ENCODE data around the gene CUL2. TPM values are rescaled to one million over a fixed set of nuclear protein-coding genes. Genes with fewer than 3 reads are reported as not detected.

CUL2 gene
- total and polyA plus RNA-seq, 2 of the 4 experiments (the other 2 are of a cell fraction) = 18.9 to 36.6 TPM

GRCh38 chr10:35042783-35043182, 47.4 kb downstream of the CUL2 start:
- Histone ChIP-seq H3K18ac (ENCODE audit: low read depth, low read length) (no peak overlapping the region), H3K27ac (ENCODE audit: insufficient read depth, low read length) (no peak overlapping the region), H4K91ac (ENCODE audit: insufficient read depth, low read depth, low read length) (no peak overlapping the region), H2AK5ac (ENCODE audit: low read depth, low read length) (no peak overlapping the region), H3K4me2 (ENCODE audit: low read depth, low read length) (no peak overlapping the region), H3K14ac (replicated peaks; ENCODE audit: low read depth, low read length) (no peak overlapping the region), H2BK5ac (ENCODE audit: low read depth, low read length, poor library complexity, severe bottlenecking) (no peak overlapping the region), H3K4me3 (ENCODE audit: insufficient read depth, low read depth, low read length) (no peak overlapping the region), H2AK9ac (replicated peaks; ENCODE audit: low read depth, low read length, poor library complexity) (no peak overlapping the region), H4K5ac (ENCODE audit: low read depth, low read length) (no peak overlapping the region), H3K56ac (ENCODE audit: extremely low read depth, insufficient read depth, low read length) (no peak overlapping the region), H2BK15ac (ENCODE audit: low read depth, low read length) (no peak overlapping the region; the same call in 2 of the 3 replicates), H3K27me3 (ENCODE audit: control insufficient read depth, insufficient read depth, low read length) (no peaks in the 10 kb centered on the region), H3K4ac (ENCODE audit: low read depth, low read length) (no peak overlapping the region), H3K9ac (ENCODE audit: low read depth, low read length) (no peak overlapping the region), H3K9me1 (ENCODE audit: insufficient read depth, low read length) (peaks cover 9% of the 10 kb centered on the region), H3K36me3 (ENCODE audit: control insufficient read depth, insufficient read depth, low read length) (peaks cover 18% of the 10 kb centered on the region), H2AFZ (replicated peaks; ENCODE audit: low read length, poor library complexity) (no peak overlapping the region), H3K4me1 (ENCODE audit: control insufficient read depth, insufficient read depth, low read length) (peaks cover 18% of the 10 kb centered on the region), H3K23ac (ENCODE audit: low read depth, low read length) (no peak overlapping the region), H3K79me1 (ENCODE audit: low read depth in 1 of 2, low read length in 2 of 2) (peaks cover 14 to 34% of the 10 kb centered on the region in 2 experiments; a peak in 3 of 4 replicates), H2BK20ac (ENCODE audit: low read depth, low read length) (no peak overlapping the region), H4K20me1 (ENCODE audit: insufficient read depth, low read length) (no peaks in the 10 kb centered on the region), H4K8ac (ENCODE audit: low read depth in 2 of 2, low read length in 2 of 2) (no peak overlapping the region; a peak in 1 of 4 replicates), H3K9me3 (ENCODE audit: control insufficient read depth, insufficient read depth, low read length) (no peaks in the 10 kb centered on the region), H2BK120ac (ENCODE audit: low read depth, low read length) (no peak overlapping the region)
- intact Hi-C loops (cut with micrococcal nuclease) (no loop called here), dilution Hi-C loops (cut with HindIII; ENCODE audit: low sequenced_read_pairs, unreplicated experiment) (no loop called here), in situ Hi-C loops (cut with MboI; ENCODE audit: low sequenced_read_pairs) (no loop called here)
- no TSS peak for BruUV-seq (replicated peaks)
- no peak for TF ChIP-seq FOS (IDR thresholded peaks at IDR 0.05; ENCODE audit: low read depth, low read length)
- TF ChIP-seq MXI1 (IDR thresholded peaks at IDR 0.05; ENCODE audit: borderline replicate concordance, low read depth, low read length) = no peak
- no peak for TF ChIP-seq RCOR1 (IDR thresholded peaks at IDR 0.05; ENCODE audit: insufficient replicate concordance, low read length)
- TF ChIP-seq CHD1 (IDR thresholded peaks at IDR 0.05; ENCODE audit: low read depth, low read length) = no peak
- no peak for TF ChIP-seq RFX5 (IDR thresholded peaks at IDR 0.05; ENCODE audit: low read depth, low read length)
- TF ChIP-seq MAFK (IDR thresholded peaks at IDR 0.05; ENCODE audit: low read depth, low read length) = no peak
- TF ChIP-seq BHLHE40 (IDR thresholded peaks at IDR 0.05; ENCODE audit: low read depth, low read length) = no peak
- no peak for TF ChIP-seq SMC3 (IDR thresholded peaks at IDR 0.05; ENCODE audit: low read depth, low read length)
- TF ChIP-seq POLR2A (IDR thresholded peaks at IDR 0.05; ENCODE audit: low read depth, low read length) = no peak
- TF ChIP-seq CEBPB (IDR thresholded peaks at IDR 0.05; ENCODE audit: low read depth, low read length) = no peak
- TF ChIP-seq NFE2L2 (IDR thresholded peaks at IDR 0.05; ENCODE audit: low read depth, low read length) = no peak
- TF ChIP-seq USF2 (IDR thresholded peaks at IDR 0.05; ENCODE audit: low read depth, low read length) = no peak
- WGBS, 2 experiments (ENCODE audit: extremely low coverage in 2 of 2, insufficient read length in 1 of 2) = 100% methylated on average over 2 of the region's 3 CpGs; no CpG with 5 or more reads in 1 of the 2 experiments
- no peak for DNase-seq
- ChIA-PET POLR2A (ENCODE audit: unreplicated experiment) (no interaction called here), CTCF (no interaction called here)
- no peak for ATAC-seq (ENCODE audit: low read depth)

All from IMR-90 (cell line).